Measurements from ENCODE around the gene GLUD2.
"Not testable (repeated sequence)": the region's sequence is repeated elsewhere in the genome, so short reads cannot be mapped to it uniquely, and the experiment has no call there.

The GLUD2 gene

GRCh38 chrX:121047441-121048419 lies at the start of gene GLUD2:
Gene GLUD2 (plus strand): TSS chrX:121047610. CDS start chrX:121047685, 75 bp downstream.
- not testable (repeated sequence) for DNase-seq

DNA sequence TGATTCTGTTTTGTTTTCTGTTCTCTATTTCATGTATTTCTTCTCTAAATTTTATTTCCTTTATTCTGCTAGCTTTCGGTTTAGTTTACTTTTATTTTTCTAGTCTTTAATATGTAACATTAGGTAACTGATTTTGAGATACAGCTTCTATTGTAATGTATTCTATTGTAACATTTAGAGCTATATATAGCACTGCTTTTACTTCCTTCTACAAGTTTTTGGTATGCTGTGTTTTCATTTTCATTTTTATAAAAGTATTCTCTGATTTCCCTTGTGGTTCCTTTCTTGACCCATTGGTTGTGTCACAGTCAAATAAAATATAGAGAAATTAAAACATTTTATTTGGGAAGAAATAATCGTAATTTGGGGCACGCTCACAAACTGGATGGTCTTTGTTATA lies 48.0 kb upstream of the GLUD2 start:
- DNase-seq = no peak

GRCh38 chrX:121000589-121000988 lies 46.8 kb upstream of the GLUD2 start:
- no peak for DNase-seq

DNA sequence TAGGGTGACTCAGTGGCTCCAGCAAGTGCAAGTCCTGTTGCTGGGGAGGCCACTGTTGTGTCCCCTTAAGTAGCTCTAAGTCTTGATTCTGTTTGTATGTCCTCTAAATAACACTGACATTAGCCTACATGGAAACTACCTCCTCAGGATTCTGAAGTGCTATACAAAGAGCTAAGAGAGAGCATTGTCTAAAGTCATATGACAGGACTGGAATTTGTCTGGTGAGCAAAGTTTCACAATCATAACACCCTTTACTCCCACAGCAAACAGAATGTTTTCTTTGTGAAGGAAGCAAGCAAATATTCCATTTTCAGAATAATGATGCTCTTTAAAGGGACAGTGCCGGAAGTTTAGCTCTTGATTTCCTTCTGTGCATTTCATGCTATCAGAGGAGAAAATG lies 38.5 kb upstream of the GLUD2 start:
- DNase-seq = no peak

- DNase-seq = no peak
These were observed 37.6 kb upstream of the GLUD2 start for GRCh38 chrX:121009764-121010163.

DNA sequence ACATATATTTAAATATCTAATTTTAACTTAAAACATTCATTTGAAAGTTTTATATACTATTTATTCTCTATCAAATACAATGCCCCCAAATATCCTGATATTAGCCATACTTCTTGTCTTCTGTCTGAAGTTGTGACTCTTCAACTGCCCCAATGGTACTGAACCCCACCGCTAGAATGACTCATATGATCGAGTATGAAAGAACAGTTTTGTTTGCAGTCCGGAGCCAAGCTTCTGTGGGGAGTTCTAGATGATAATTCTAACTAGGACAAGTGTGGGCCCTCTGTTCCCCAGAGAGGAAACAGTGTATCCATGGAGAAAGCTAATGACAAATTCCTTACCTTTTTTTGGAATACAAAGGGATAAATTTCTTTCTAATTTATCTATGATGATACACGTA lies 37.2 kb upstream of the GLUD2 start:
- no peak for DNase-seq

GRCh38 chrX:121011254-121011653 lies 36.2 kb upstream of the GLUD2 start:
- DNase-seq = no peak

- no peak for DNase-seq
These were observed 33.4 kb upstream of the GLUD2 start for GRCh38 chrX:121013897-121014455.

- no peak for DNase-seq
These were observed 32.6 kb upstream of the GLUD2 start for GRCh38 chrX:121014826-121015225.

DNA sequence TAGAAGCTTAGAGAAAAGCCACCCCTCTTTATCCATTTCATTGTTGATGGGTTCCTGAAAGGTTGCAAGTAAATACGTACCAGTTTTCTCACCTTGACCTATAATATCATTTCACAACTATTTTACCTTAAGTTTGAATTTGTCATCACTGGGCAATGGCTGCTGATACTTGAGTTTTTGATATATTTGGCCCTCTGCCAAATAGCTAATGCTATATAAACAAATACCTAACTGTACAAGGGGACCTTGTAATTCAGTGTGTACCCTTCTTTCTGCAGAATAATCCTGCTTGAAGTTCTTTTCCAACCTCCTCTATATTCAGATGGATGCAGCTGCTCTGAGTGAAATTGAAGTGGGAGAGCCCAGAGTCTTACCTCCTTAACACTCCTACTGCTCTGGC lies 19.0 kb upstream of the GLUD2 start:
- DNase-seq = no peak

DNA sequence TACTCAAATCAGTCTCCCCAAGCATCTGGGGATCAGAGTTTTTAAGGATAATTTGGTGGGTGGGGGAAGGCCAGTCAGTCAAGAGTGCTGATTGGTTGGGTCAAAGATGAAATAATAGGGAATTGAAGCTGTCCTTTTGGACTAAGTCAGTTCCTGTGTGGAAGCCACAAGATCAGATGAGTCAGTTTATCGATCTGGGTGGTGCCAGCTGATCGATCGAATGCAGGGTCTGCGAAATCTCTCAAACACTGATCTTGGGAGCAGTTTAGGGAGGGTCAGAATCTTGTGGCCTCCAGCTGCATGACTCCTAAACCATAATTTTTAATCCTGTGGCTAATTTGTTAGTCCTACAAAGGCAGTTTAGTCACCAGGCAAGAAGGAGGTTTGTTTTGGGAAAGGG lies 17.3 kb upstream of the GLUD2 start:
- no peak for DNase-seq

DNA sequence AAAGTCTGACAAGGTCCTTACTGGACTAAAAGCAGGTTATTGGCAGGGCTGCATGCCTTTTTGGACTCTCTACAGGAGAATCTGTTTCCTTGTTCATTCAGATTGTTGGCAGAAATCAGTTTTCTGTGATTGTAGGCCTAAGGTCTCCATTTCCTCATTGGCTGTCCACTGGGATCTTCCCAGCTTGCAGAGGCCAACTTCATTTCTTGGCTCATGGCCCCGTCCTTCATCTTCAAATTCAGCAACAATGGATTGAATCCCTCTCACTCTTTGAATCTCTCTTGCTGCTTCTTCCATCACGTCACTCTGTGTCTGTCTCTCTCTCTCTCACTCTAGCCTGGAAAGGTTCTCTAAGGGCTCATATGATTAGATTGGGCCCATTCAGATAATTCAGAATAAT lies 14.9 kb upstream of the GLUD2 start:
- no peak for DNase-seq

DNA sequence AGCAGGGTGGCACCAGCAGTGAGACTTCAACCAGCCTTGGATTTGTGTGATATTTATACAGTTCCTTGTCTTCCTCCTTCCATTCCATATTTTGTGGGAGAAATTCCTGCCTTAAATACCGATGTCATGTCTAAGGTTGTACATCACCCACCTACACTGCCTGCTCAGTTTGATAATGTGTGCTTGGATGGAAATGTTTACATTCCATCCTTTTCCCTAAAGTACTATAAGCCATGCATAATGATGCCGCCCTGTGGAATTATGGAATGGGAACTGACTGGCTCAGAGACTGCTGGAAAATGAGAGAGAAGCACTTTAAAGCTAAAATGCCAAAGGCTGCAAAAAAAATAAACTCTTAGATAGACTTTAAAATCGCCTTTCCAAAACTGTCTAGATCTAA lies 11.3 kb upstream of the GLUD2 start:
- DNase-seq = no peak

GRCh38 chrX:121036951-121037350 lies 10.5 kb upstream of the GLUD2 start:
- DNase-seq = no peak

- no peak for DNase-seq
These were observed 3.4 kb downstream of the GLUD2 start for GRCh38 chrX:121050781-121051180.

- no peak for DNase-seq
These were observed 4.7 kb downstream of the GLUD2 start for GRCh38 chrX:121052122-121052521.

DNA sequence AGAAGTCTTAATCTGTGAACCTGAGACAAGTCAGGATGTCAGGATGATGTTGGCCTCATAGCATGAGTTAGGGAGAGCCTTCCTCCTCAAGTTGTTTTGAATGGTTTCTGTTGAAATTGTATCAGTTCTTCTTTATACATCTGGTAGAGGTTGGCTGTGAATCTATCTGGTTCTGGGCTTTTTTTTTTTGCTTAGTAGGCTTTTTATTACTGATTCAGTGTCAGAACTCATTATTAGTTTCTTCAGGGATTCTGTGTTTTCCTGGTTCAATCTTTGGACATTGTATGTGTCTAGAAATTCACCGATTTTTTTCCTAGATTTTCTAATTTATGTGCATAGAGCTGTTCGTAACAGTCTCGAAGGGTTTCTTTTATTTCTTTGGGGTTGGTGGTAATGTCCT lies 14.9 kb downstream of the GLUD2 start:
- DNase-seq = no peak

DNA sequence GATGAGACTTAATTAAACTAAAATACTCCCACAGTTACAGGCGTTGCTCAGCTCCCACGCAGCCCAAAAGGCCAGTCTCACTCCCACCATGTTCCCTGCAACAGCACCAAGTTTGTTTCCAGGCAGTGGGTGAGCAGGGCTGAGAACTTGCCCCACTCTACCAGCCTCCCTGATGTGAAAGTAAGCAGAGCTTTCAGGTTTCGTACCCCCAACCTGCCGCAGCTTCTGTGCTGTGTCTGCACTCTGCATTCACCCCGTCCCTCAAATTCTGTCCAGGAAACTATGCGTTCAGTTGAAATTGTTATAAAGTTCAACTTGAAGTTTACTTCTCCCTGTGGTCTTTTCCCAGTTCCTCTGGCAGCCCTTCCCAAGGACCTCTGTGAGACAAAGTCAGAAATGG lies 17.2 kb downstream of the GLUD2 start:
- DNase-seq = no peak

DNA sequence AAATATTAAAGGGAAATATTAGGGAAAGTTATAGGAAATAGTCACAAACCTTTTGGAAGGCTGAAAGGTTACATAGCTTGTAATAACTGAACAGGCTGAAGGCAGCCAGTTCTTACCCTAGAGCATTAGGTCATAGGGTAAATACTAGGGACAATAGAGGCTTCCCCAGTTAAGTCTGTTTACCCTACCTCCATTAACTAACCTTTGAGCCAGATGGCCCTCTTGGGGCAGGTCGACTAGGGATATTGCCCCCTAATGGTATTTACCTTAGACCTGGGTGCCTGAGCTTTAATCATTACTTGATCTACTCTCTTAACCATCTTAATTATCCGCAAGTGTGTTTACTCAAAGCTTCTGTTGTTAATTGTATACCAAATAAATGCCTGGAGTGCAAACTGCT lies 36.8 kb downstream of the GLUD2 start:
- DNase-seq = not testable (repeated sequence)

DNA sequence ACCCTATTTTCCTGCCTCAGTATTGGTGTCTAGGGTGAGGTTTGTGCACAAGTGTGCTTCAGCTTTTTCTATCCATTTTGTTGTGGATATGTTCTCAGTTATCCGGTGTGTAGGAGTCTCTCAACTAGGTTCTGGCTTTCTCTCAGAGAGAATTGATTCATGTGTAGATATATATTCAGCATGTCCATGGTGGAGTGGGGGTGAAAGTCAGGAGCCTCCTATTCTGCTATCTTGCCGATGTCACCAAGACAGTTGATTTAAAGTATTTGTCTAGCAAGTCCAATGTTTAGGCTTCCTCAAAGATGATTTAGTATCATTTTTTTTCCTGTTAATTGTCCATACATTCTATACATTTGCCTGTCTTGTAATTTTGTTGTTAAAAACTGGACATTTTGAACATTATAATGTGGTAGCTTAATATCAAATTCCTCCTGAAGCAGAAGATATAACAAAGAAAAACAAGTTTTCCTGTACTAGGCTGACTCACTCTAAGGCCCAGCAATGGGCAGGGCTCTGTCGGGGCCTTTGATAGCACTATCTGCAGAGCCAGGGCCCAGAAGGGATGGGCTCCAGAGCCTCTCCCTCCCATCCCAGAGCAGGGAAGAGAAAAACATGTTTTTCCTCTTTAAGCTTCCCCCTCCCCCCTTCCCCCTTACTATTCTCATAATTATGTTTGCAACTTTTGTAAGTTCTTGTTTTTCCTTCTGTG lies 37.6 kb downstream of the GLUD2 start:
- no peak for DNase-seq

DNA sequence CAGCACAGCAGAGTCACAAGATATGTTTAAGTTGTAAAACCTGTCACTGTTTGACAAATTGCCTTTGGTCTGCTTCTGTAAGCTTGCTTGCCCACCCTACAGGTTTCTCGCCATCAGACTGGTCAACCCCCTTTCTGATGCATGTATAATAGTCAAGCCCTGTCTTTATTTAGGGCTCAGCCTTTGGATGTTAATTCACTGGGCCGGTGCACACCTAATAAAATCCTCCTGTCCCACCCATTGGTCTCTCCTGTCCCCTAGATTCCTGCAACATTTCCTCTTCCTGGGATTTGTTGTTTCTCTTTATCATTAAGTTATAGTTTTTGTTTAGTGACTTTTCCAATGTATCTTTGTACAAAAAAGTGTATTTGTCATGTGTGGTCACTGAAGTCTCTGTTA lies 38.2 kb downstream of the GLUD2 start:
- no peak for DNase-seq

DNA sequence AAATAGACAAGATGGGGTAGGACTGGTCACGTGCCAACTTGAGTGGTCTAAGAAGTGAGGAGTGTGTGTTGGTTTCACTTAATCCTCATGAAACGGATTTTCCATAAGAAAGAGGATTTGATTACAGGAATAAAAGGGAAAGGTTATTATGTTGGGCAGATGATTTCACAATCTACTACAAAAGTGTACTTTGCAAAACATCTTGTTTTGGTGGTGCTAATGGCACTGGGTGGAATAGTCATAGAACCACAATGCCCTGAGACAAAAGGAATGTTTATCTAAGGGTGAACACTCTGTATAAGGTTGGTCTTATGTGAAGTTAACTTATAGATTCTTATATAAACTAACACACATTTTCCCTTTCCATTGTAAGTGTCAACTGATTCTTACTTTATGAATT lies 45.6 kb downstream of the GLUD2 start:
- no peak for DNase-seq
